SK-N-MC (cell line): ENCODE results near the gene ADARB1.

Source experiments
- DNase-seq: peaks from one replicate; pipeline ENCODE4 v3.0.0-alpha.2; 2011; ENCODE audit warnings: low read depth, low spot score
- H3K27ac ChIP-seq: fragments of 200-600 bp; sonication (generic); 2 replicates; pipeline ENCODE4 v1.5.1; 2016; ENCODE audit warnings: mixed run types
- H3K36me3 ChIP-seq: fragments of 200-600 bp; sonication (generic); 2 replicates; pipeline ENCODE4 v1.6.1; 2017; ENCODE audit warnings: antibody characterized with exemption, low read length, mixed read lengths; ENCODE audit not compliant: insufficient read depth
- H3K4me3 ChIP-seq: fragments of 200-600 bp; sonication (generic); 2 replicates; pipeline ENCODE4 v1.5.1; 2016
- H3K9ac ChIP-seq: fragments of 200-600 bp; sonication (generic); 2 replicates; pipeline ENCODE4 v1.8.0; 2017; ENCODE audit warnings: mixed run types, mixed read lengths; ENCODE audit not compliant: insufficient read length
- H3K9me3 ChIP-seq: fragments of 200-600 bp; sonication (generic); 2 replicates; pipeline ENCODE4 v1.6.1; 2017; ENCODE audit warnings: low read depth, mild to moderate bottlenecking, antibody characterized with exemption, low read length, moderate library complexity, mixed read lengths
- EZH2 ChIP-seq: fragments of 200-600 bp; sonication (generic); IDR thresholded peaks from one replicate; pipeline ENCODE4 v1.6.1; 2017; ENCODE audit warnings: antibody characterized with exemption
- FOXP2 ChIP-seq: optimal IDR thresholded peaks from 2 replicates; pipeline ENCODE3; 2011; ENCODE audit warnings: mild to moderate bottlenecking, moderate library complexity; ENCODE audit not compliant: insufficient read depth; ENCODE audit errors: extremely low read length, control extremely low read depth
- POLR2AphosphoS5 ChIP-seq: IDR thresholded peaks from 2 replicates; pipeline ENCODE4 v1.6.1; 2012; ENCODE audit warnings: mild to moderate bottlenecking, low read depth, low read length, borderline replicate concordance

Gene ADARB1

DNA sequence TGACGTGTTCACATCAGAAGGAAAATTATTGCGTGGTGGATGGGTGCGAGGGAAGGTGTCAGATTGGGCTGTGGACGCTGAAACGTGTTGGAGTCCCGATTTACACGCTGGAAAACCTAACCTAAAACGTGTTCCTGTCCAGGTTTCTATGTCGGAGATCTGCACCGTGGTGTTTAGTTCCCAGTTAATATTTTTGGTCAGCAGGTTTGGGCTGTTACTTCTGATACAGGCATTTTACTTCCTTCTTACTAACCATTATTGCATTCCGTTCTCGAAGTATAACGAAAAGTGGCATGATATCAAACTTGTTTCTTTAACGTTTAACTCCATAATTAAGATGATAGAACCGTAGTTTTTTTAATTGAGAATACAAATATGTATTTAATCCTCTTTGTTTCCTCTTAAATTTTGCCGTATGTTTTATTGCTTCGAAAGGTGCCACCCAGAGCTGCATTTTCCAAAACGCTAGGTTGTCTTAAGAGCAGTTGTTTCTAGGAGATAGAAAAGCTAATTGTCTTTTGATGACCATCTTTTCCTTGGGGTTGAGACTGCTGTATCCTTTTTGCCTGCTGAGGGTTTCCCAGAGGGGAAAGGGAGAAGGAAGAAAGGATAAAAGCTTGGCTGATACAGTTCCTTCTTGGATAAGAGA, 1.3 kb downstream of the ADARB1 start:
- no peaks in the 10 kb centered on the region for H3K9me3 ChIP-seq
- TF ChIP-seq FOXP2: no peak
- no peak for TF ChIP-seq EZH2
- no peak for TF ChIP-seq POLR2AphosphoS5
- H3K4me3 ChIP-seq: peak overlapping the region; percentile 93
- no peak for DNase-seq
- peak overlapping the region; percentile 77 for H3K9ac ChIP-seq
- no peak overlapping the region for H3K27ac ChIP-seq
- H3K36me3 ChIP-seq: peaks cover 1% of the 10 kb centered on the region

DNA sequence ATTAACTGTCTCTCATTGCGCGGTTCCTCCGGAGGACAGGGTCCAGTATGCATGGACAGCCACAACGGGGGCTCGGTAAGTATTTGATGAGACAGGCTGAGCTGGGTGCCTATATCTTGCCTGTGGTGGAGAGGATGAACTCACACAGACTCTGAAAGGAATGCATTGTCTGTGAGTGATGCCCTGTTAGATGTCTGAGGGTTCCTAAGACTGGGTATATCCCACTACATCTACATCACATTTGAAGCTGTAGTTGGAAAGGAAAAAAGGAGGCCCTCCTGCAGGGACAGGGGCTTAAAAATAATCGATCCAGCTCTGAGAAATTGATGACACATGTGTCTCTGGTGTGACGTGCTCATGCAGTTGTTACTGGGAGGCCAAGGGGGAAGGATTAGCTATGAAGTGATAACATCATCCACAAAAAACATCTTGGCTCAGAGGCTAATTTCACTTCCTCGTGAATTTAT, 1.9 kb downstream of the ADARB1 start:
- no peak for DNase-seq

DNA sequence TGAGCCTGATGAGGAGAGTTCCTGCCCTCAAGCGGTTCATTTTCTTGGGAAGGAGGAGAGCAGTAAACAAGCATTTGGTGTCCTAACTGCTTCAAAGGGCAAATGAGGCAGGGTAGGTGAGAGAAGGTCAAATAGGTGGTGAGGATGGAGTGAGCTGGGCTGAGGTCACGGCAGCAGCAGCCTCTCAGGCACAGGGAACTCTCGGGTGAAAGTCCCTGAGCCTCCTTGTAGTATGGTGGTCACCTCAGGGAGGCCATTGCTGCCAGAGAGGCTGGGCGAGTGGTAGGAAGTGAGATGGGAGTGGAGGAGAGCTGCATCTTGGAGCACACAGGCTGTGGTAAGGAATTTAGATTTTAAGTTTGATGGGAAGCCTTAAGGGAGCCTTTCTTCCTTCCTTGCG, 4.0 kb downstream of the ADARB1 start:
- DNase-seq: no peak
- no peak overlapping the region for H3K4me3 ChIP-seq

More for the DNA sequence above, 1.9 kb downstream of the ADARB1 start:
- H3K4me3 ChIP-seq: peak overlapping the region; percentile 93
- peak overlapping the region; percentile 77 for H3K9ac ChIP-seq
- TF ChIP-seq EZH2 (no peak), FOXP2 (no peak), POLR2AphosphoS5 (no peak)
- no peaks in the 10 kb centered on the region for H3K9me3 ChIP-seq
- peaks cover 7% of the 10 kb centered on the region for H3K36me3 ChIP-seq
- H3K27ac ChIP-seq: no peak overlapping the region

DNA sequence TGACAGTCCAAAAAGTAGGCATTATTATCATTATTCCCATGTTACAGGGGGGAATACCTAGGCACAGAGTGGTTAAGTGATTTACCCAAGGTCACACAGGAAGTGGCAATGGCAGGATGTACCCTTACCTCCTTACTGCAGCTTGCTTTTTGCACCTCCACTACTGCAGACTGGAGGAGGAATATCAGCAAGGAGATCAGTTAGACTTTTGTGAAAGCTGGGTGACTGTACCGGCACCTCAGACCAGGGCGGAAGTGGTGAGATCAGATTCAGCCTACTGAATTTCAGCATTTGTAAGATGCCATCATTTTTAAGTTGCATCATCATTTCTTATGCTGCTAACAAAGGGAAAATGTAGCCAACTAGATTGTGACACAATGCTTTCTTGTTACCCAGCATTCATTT, 4.5 kb downstream of the ADARB1 start:
- Histone ChIP-seq H3K9me3 (no peaks in the 10 kb centered on the region), H3K9ac (no peak overlapping the region), H3K36me3 (peaks cover 19% of the 10 kb centered on the region), H3K27ac (0 out of 2 replicates have a peak overlapping the region, but pooled peaks have one; percentile 13), H3K4me3 (no peak overlapping the region)
- TF ChIP-seq POLR2AphosphoS5: no peak
- DNase-seq: no peak

More for the DNA sequence above, 4.0 kb downstream of the ADARB1 start:
- Histone ChIP-seq H3K36me3 (peaks cover 19% of the 10 kb centered on the region), H3K9me3 (no peaks in the 10 kb centered on the region), H3K27ac (no peak overlapping the region), H3K9ac (no peak overlapping the region)
- TF ChIP-seq POLR2AphosphoS5 (no peak), EZH2 (no peak), FOXP2 (no peak)

DNA sequence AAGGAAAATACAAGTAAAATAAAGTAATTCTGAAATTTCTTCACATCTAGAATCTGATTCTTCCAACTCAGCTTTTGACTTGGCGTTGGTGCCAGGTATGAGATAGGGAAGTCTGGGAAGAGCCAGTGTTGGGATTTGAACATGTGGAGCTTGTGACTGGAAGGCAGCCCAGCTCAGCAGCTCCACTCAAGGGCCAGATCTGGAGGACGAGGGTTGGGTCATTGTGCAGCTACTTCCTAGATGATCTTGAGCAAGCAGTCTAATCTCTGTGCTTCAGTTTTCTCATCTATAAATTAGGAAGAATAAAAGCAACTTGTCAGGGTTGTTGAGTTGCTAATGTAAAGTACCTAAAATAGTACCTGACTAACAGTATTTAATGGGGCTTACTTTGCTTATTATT, 5.0 kb downstream of the ADARB1 start:
- H3K36me3 ChIP-seq: peaks cover 19% of the 10 kb centered on the region
- H3K4me3 ChIP-seq: no peak overlapping the region
- DNase-seq: no peak
- H3K27ac ChIP-seq: 0 out of 2 replicates have a peak overlapping the region, but pooled peaks have one; percentile 7
- no peak overlapping the region for H3K9ac ChIP-seq
- H3K9me3 ChIP-seq: no peaks in the 10 kb centered on the region
- no peak for TF ChIP-seq POLR2AphosphoS5
- TF ChIP-seq FOXP2: no peak
- TF ChIP-seq EZH2: no peak

DNA sequence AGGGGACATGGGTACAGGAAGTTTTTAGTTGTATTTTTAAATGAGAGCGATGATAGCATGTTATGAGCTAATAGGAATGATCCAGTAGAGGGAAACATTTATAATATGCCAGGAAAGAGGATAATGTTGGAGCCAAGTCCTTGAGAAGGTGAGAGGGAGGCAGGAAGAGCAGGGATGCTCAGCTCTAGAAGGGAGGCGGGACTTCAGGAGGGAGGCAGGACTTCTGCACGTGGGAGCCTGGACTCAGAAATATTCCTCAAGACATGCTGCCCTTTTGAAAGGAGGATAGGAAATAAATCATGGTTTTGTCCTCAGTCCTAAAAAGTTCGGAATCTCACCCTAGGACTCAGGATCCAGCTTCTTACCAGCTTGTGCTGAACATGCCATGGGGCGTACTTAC, 5.9 kb downstream of the ADARB1 start:
- no peak for DNase-seq
- Histone ChIP-seq H3K4me3 (no peak overlapping the region), H3K9me3 (no peaks in the 10 kb centered on the region), H3K9ac (no peak overlapping the region), H3K27ac (no peak overlapping the region), H3K36me3 (peaks cover 19% of the 10 kb centered on the region)
- TF ChIP-seq FOXP2 (no peak), EZH2 (no peak), POLR2AphosphoS5 (no peak)

DNA sequence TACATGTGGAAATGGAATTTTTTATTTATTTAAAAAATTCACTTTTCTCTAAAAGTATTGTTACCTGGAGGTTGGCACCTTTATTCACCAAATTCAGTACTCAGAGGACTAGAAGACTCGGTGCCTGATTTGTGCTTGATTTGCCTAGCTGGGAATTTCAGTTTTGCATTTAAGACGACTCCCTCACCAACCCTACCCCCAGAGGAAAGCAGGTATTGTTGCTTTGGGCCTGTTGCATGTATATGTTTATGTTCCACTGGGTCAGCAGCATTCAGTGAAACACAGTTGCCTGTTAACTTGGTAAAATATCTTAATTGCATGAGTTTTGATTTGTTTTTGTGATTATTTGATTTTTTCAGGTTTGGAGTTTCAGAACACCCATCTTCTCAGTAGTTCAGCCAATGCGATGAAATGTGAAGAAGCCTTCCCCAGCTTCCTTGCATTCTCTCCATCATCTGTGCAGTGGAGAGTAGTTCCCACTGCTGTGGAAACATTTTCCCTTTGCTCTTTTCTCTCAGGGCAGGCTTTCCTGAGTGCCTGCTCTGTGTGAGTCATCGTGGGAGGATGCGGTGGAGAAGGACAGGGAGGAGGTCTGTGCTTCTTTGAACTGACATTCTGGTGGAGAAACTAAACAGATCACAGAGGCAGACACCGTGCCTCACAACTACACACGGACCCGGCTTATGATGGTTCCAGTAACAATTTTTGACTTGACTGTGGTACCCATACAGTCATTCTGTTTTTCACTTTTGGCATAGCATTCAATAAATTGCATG, 6.4 kb downstream of the ADARB1 start:
- Histone ChIP-seq H3K27ac (no peak overlapping the region), H3K4me3 (no peak overlapping the region), H3K9ac (no peak overlapping the region), H3K36me3 (peaks cover 19% of the 10 kb centered on the region), H3K9me3 (no peaks in the 10 kb centered on the region)
- no peak for DNase-seq
- TF ChIP-seq EZH2 (no peak), FOXP2 (no peak), POLR2AphosphoS5 (no peak)

DNA sequence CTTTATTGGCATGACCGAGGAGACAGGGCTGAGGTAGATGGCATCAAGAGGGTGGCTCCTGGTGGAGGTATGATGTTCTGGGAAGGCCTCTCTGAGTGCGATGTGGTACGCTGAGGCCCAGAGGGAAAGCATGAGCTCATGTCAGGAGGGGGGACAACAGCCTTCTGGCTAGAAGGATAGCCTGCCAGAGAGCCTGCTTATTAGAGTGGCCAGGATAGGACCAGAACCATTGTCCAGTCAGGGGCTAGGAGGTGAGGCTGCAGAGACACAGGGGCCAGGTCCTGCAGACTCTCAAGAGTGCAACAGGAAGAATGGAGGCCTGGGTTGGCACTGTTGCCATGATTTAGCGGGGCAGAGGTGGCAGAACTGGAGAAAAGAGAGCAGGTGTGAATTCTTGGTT, 7.3 kb downstream of the ADARB1 start:
- no peak for DNase-seq
- Histone ChIP-seq H3K9ac (no peak overlapping the region), H3K4me3 (no peak overlapping the region), H3K36me3 (peaks cover 19% of the 10 kb centered on the region), H3K9me3 (no peaks in the 10 kb centered on the region), H3K27ac (no peak overlapping the region)
- no peak for TF ChIP-seq POLR2AphosphoS5
- no peak for TF ChIP-seq EZH2
- TF ChIP-seq FOXP2: no peak

DNA sequence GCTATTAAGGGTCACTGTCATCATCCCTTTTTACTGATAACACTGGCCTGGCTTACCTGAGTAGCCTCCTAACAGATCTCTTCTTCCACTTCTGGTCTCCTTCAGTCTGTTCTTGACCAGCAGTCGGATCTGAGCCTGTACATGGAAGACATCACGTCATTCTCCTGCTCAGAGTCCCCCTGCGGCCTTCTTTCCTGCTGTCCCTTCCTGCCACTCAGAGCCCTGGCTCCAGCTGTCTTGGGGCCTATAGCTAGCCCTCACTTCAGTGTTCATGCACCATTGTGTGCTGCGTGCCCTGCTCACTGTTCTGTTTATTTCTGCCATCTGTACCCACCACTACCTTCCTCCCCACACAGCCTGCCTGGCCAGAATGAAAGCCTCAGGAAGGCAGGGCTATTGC, 8.4 kb downstream of the ADARB1 start:
- DNase-seq: no peak
- Histone ChIP-seq H3K9me3 (no peaks in the 10 kb centered on the region), H3K36me3 (peaks cover 19% of the 10 kb centered on the region), H3K4me3 (no peak overlapping the region), H3K9ac (no peak overlapping the region), H3K27ac (no peak overlapping the region)
- TF ChIP-seq EZH2 (no peak), FOXP2 (no peak), POLR2AphosphoS5 (no peak)
